ENCODE results near the gene TRIO. TPM values are rescaled to one million over a fixed set of nuclear protein-coding genes. Genes with fewer than 3 reads are reported as not detected.

TRIO gene
- total RNA-seq, 1 experiment from 2014 or later: 99.8 TPM

DNA sequence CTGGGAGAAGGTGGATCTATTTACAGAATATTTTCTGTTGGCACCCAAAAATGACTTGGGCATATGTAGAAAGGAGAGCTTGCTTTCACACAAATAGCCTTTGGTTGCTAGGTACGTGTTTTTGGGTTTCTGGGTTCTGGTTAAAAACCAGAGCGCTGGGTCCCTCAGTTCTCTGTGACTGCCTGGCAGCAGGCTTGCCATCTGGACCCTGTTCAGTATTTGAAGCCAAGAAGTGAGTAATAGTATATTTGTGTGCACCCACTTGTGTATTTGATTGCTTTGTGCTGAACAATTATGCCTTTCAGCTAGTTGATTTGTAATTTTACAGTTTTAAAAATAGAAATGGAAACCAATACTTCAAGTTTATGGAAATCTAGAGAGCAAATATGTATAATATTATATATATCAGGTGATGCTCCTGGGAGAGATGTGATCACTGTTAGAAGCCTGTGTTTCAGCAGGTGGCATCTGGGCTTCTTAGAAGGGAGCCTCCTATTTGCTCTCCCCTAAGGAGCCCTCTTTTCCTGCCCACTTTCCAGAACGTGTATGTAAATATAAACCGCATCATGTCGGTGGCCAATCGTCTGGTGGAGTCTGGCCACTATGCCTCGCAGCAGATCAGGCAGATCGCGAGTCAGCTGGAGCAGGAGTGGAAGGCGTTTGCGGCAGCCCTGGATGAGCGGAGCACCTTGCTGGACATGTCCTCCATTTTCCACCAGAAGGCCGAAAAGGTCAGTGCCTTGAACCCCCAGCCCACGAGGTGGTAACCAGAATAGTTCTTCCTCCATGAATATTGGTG lies 153.6 kb downstream of the TRIO start:
- ChIA-PET CTCF (no interaction called here), POLR2A (ENCODE audit: low non-redundant PET) (no interaction called here)
- peaks cover 18% of the 10 kb centered on the region for H3K4me1 ChIP-seq (ENCODE audit: insufficient read depth, low read length, poor library complexity, severe bottlenecking)
- TF ChIP-seq, protein P1, sequence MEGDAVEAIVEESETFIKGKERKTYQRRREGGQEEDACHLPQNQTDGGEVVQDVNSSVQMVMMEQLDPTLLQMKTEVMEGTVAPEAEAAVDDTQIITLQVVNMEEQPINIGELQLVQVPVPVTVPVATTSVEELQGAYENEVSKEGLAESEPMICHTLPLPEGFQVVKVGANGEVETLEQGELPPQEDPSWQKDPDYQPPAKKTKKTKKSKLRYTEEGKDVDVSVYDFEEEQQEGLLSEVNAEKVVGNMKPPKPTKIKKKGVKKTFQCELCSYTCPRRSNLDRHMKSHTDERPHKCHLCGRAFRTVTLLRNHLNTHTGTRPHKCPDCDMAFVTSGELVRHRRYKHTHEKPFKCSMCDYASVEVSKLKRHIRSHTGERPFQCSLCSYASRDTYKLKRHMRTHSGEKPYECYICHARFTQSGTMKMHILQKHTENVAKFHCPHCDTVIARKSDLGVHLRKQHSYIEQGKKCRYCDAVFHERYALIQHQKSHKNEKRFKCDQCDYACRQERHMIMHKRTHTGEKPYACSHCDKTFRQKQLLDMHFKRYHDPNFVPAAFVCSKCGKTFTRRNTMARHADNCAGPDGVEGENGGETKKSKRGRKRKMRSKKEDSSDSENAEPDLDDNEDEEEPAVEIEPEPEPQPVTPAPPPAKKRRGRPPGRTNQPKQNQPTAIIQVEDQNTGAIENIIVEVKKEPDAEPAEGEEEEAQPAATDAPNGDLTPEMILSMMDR (conservative IDR thresholded peaks at IDR 0.05; ENCODE audit: low read depth, low read length): no peak
- TF ChIP-seq EZH2 (IDR thresholded peaks at IDR 0.05; ENCODE audit: borderline replicate concordance, low read depth, low read length, poor library complexity, severe bottlenecking): no peak
- H3K27me3 ChIP-seq (replicated peaks; ENCODE audit: insufficient read depth, low read depth, low read length, poor library complexity): no peaks in the 10 kb centered on the region
- intact Hi-C loops (cut with micrococcal nuclease; ENCODE audit: unreplicated experiment): no loop called here
- H3K27ac ChIP-seq (ENCODE audit: low read depth, low read length, poor library complexity, severe bottlenecking): no peak overlapping the region
- no TSS peak for BruUV-seq (replicated peaks)
- H3K36me3 ChIP-seq (ENCODE audit: insufficient read depth, low read length, poor library complexity, severe bottlenecking): no peaks in the 10 kb centered on the region
- H3K9me3 ChIP-seq (ENCODE audit: low read depth, low read length, poor library complexity, severe bottlenecking): no peaks in the 10 kb centered on the region
- DNase-seq (ENCODE audit: low spot score): no peak
- H3K4me3 ChIP-seq (ENCODE audit: low read depth, low read length, poor library complexity, severe bottlenecking): no peak overlapping the region

DNA sequence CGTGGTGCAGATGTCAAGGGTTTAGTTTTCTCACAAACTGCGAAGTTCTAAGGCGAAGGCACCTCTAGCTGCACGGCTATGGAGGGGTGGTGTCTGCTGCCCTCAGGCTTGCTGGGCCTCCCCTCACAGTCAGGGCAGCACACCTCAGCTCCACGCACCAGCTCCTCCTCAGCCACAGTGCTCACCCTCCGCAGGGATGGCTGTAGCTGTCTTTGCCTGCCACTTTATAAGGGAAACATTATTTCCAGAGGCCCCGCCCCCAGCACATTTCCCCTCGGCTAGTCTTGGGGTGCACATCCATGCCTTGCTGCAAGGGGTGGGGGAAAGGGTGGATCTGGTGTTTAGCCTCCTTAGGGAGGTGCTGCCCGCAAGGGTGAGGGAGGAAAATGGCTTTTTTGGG lies 154.6 kb downstream of the TRIO start:
- ChIA-PET CTCF (no interaction called here), POLR2A (ENCODE audit: low non-redundant PET) (no interaction called here)
- Histone ChIP-seq H3K36me3 (ENCODE audit: insufficient read depth, low read length, poor library complexity, severe bottlenecking) (no peaks in the 10 kb centered on the region), H3K9me3 (ENCODE audit: low read depth, low read length, poor library complexity, severe bottlenecking) (no peaks in the 10 kb centered on the region), H3K4me1 (ENCODE audit: insufficient read depth, low read length, poor library complexity, severe bottlenecking) (peaks cover 18% of the 10 kb centered on the region), H3K27ac (ENCODE audit: low read depth, low read length, poor library complexity, severe bottlenecking) (no peak overlapping the region), H3K4me3 (ENCODE audit: low read depth, low read length, poor library complexity, severe bottlenecking) (no peak overlapping the region), H3K27me3 (replicated peaks; ENCODE audit: insufficient read depth, low read depth, low read length, poor library complexity) (no peaks in the 10 kb centered on the region)
- no peak for TF ChIP-seq EZH2 (IDR thresholded peaks at IDR 0.05; ENCODE audit: borderline replicate concordance, low read depth, low read length, poor library complexity, severe bottlenecking)
- no TSS peak for BruUV-seq (replicated peaks)
- DNase-seq (ENCODE audit: low spot score): no peak
- intact Hi-C loops (cut with micrococcal nuclease; ENCODE audit: unreplicated experiment): no loop called here

DNA sequence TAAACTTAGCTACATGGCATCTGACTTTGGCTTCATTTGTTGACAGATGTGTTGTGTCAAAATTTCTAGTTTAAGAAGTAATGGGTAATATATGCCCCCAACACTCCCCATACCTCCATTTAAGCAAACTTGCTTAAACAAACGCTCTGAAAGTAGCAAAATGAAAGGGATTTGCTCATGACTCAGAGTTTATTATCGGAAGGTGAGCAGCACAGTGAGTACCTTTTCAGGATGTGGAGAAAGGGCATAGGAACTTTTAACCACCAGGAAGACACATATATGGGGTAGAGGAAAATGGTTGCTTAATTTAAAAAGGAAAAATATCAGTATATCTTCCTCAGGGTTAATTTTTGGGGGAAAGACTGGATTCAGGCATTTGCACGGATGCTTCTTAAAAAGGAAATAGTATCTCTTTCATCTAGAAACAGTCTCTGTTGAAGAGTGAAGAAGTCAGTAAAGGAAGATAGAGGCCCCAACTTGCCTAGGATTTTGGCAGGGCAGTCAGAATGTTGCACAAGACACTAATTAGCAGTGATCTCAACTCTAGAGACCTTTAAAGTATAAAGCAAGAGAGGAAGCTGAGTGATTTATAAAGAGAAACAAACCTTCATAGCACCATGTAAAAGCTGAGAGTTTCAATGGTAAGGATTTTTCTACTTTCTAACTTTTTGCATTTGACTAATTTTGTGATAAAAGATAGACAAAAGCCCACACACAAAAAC lies 155.1 kb downstream of the TRIO start:
- Histone ChIP-seq H3K4me3 (ENCODE audit: low read depth, low read length, poor library complexity, severe bottlenecking) (no peak overlapping the region), H3K9me3 (ENCODE audit: low read depth, low read length, poor library complexity, severe bottlenecking) (no peaks in the 10 kb centered on the region), H3K36me3 (ENCODE audit: insufficient read depth, low read length, poor library complexity, severe bottlenecking) (no peaks in the 10 kb centered on the region), H3K4me1 (ENCODE audit: insufficient read depth, low read length, poor library complexity, severe bottlenecking) (peaks cover 18% of the 10 kb centered on the region), H3K27me3 (replicated peaks; ENCODE audit: insufficient read depth, low read depth, low read length, poor library complexity) (no peaks in the 10 kb centered on the region), H3K27ac (ENCODE audit: low read depth, low read length, poor library complexity, severe bottlenecking) (no peak overlapping the region)
- intact Hi-C loops (cut with micrococcal nuclease; ENCODE audit: unreplicated experiment): no loop called here
- CTCF ChIA-PET: no interaction called here
- peak; percentile 39 for DNase-seq (ENCODE audit: low spot score)
- TF ChIP-seq, protein P1 (conservative IDR thresholded peaks at IDR 0.05; ENCODE audit: low read depth, low read length): no peak
- TF ChIP-seq EZH2 (IDR thresholded peaks at IDR 0.05; ENCODE audit: borderline replicate concordance, low read depth, low read length, poor library complexity, severe bottlenecking): no peak
- BruUV-seq (replicated peaks): no TSS peak
- POLR2A ChIA-PET (ENCODE audit: low non-redundant PET): no interaction called here

Data from A673 (cell line).